SIG-M5 treated with dmso at 0.1 percent for 504 hours (cell line): ENCODE data around the gene NDOR1.
"Not testable (repeated sequence)": the region's sequence is repeated elsewhere in the genome, so short reads cannot be mapped to it uniquely, and the experiment has no call there.

Source experiments
- DNase-seq: peaks from one replicate; lab custom pipeline; 2025; ENCODE audit not compliant: unreplicated experiment; lab: John Stamatoyannopoulos, UW

NDOR1 gene

GRCh38 chr9:137242269-137243203, 37.0 kb downstream of the NDOR1 start:
- DNase-seq: no peak

- not testable (repeated sequence) for DNase-seq
Measured at GRCh38 chr9:137243266-137243625, 37.7 kb downstream of the NDOR1 start.

- no peak for DNase-seq
Measured at GRCh38 chr9:137243626-137244485, 38.4 kb downstream of the NDOR1 start.

- DNase-seq: no peak
Measured at GRCh38 chr9:137244486-137245449, 39.3 kb downstream of the NDOR1 start.

- no peak for DNase-seq
Measured at GRCh38 chr9:137245450-137246421, 40.2 kb downstream of the NDOR1 start.

- no peak for DNase-seq
Measured at GRCh38 chr9:137247135-137247915, 41.8 kb downstream of the NDOR1 start.

GRCh38 chr9:137247916-137248175, 42.3 kb downstream of the NDOR1 start:
- DNase-seq: no peak

- DNase-seq: no peak
Measured at GRCh38 chr9:137250329-137251193, 45.1 kb downstream of the NDOR1 start.

GRCh38 chr9:137251194-137251461, 45.6 kb downstream of the NDOR1 start, which contains the start of gene STPG3:
STPG3 (plus strand) TSS chr9:137251286; CDS start chr9:137251287, 1 bp downstream.
- no peak for DNase-seq

- no peak for DNase-seq
Measured at GRCh38 chr9:137251490-137252268, 46.2 kb downstream of the NDOR1 start.

GRCh38 chr9:137252555-137253506, 47.3 kb downstream of the NDOR1 start:
- no peak for DNase-seq

- no peak for DNase-seq
Measured at GRCh38 chr9:137253717-137254623, 48.5 kb downstream of the NDOR1 start.

- peak; percentile 74 for DNase-seq
Measured at GRCh38 chr9:137254624-137255447, 49.3 kb downstream of the NDOR1 start, which contains the start of gene NELFB. NELFB (plus strand) TSS chr9:137255327.

- no peak for DNase-seq
Measured at GRCh38 chr9:137255448-137256114, 50.1 kb downstream of the NDOR1 start.
